ENCODE data around the gene ARCN1.

The ARCN1 gene

GRCh38 chr11:118531597-118532084, 40.6 kb upstream of the ARCN1 start:
- Histone ChIP-seq H3K4me1 (ENCODE audit: control insufficient read depth, insufficient read depth, low read length) (peaks cover 12% of the 10 kb centered on the region), H3K9ac (ENCODE audit: low read depth, low read length) (peak overlapping the region; percentile 71), H3K27me3 (ENCODE audit: control insufficient read depth, insufficient read depth, low read length) (no peaks in the 10 kb centered on the region), H3K4me2 (ENCODE audit: low read length) (peak overlapping the region; percentile 94), H3K4me3 (ENCODE audit: low read length) (peak overlapping the region; percentile 81), H3K9me3 (replicated peaks; ENCODE audit: low read length) (no peaks in the 10 kb centered on the region), H3K36me3 (ENCODE audit: insufficient read depth, low read length) (no peaks in the 10 kb centered on the region)

- no peak overlapping the region for H3K9ac ChIP-seq (ENCODE audit: low read depth, low read length)
- H3K4me1 ChIP-seq (ENCODE audit: control insufficient read depth, insufficient read depth, low read length) = peaks cover 12% of the 10 kb centered on the region
- H3K27me3 ChIP-seq (ENCODE audit: control insufficient read depth, insufficient read depth, low read length) = no peaks in the 10 kb centered on the region
- no peaks in the 10 kb centered on the region for H3K9me3 ChIP-seq (replicated peaks; ENCODE audit: low read length)
- H3K36me3 ChIP-seq (ENCODE audit: insufficient read depth, low read length) = no peaks in the 10 kb centered on the region
- peak overlapping the region; percentile 94 for H3K4me2 ChIP-seq (ENCODE audit: low read length)
- H3K4me3 ChIP-seq (ENCODE audit: low read length) = no peak overlapping the region
Measured at GRCh38 chr11:118532091-118532490, 40.1 kb upstream of the ARCN1 start.

GRCh38 chr11:118532852-118533768, 39.1 kb upstream of the ARCN1 start:
- Histone ChIP-seq H3K9ac (ENCODE audit: low read depth, low read length) (no peak overlapping the region), H3K4me3 (ENCODE audit: low read length) (no peak overlapping the region)

GRCh38 chr11:118533769-118534729, 38.2 kb upstream of the ARCN1 start:
- Histone ChIP-seq H3K4me2 (ENCODE audit: low read length) (no peak overlapping the region), H3K36me3 (ENCODE audit: insufficient read depth, low read length) (no peaks in the 10 kb centered on the region), H3K4me1 (ENCODE audit: control insufficient read depth, insufficient read depth, low read length) (peaks cover 16% of the 10 kb centered on the region), H3K9me3 (replicated peaks; ENCODE audit: low read length) (no peaks in the 10 kb centered on the region), H3K9ac (ENCODE audit: low read depth, low read length) (no peak overlapping the region), H3K27me3 (ENCODE audit: control insufficient read depth, insufficient read depth, low read length) (no peaks in the 10 kb centered on the region), H3K4me3 (ENCODE audit: low read length) (no peak overlapping the region)

More at GRCh38 chr11:118532852-118533768, 39.1 kb upstream of the ARCN1 start:
- H3K27me3 ChIP-seq (ENCODE audit: control insufficient read depth, insufficient read depth, low read length) = no peaks in the 10 kb centered on the region
- peaks cover 12% of the 10 kb centered on the region for H3K4me1 ChIP-seq (ENCODE audit: control insufficient read depth, insufficient read depth, low read length)
- no peaks in the 10 kb centered on the region for H3K36me3 ChIP-seq (ENCODE audit: insufficient read depth, low read length)
- H3K9me3 ChIP-seq (replicated peaks; ENCODE audit: low read length) = no peaks in the 10 kb centered on the region
- H3K4me2 ChIP-seq (ENCODE audit: low read length) = no peak overlapping the region

- no peaks in the 10 kb centered on the region for H3K36me3 ChIP-seq (ENCODE audit: insufficient read depth, low read length)
- H3K4me3 ChIP-seq (ENCODE audit: low read length) = no peak overlapping the region
- H3K27me3 ChIP-seq (ENCODE audit: control insufficient read depth, insufficient read depth, low read length) = no peaks in the 10 kb centered on the region
- H3K4me1 ChIP-seq (ENCODE audit: control insufficient read depth, insufficient read depth, low read length) = peaks cover 6% of the 10 kb centered on the region
- H3K9me3 ChIP-seq (replicated peaks; ENCODE audit: low read length) = no peaks in the 10 kb centered on the region
- H3K9ac ChIP-seq (ENCODE audit: low read depth, low read length) = no peak overlapping the region
- H3K4me2 ChIP-seq (ENCODE audit: low read length) = no peak overlapping the region
Measured at GRCh38 chr11:118535261-118535660, 36.9 kb upstream of the ARCN1 start.

- Histone ChIP-seq H3K9me3 (replicated peaks; ENCODE audit: low read length) (no peaks in the 10 kb centered on the region), H3K9ac (ENCODE audit: low read depth, low read length) (no peak overlapping the region), H3K4me2 (ENCODE audit: low read length) (no peak overlapping the region), H3K27me3 (ENCODE audit: control insufficient read depth, insufficient read depth, low read length) (no peaks in the 10 kb centered on the region), H3K4me1 (ENCODE audit: control insufficient read depth, insufficient read depth, low read length) (peaks cover 4% of the 10 kb centered on the region), H3K36me3 (ENCODE audit: insufficient read depth, low read length) (no peaks in the 10 kb centered on the region), H3K4me3 (ENCODE audit: low read length) (no peak overlapping the region)
Measured at GRCh38 chr11:118536726-118537125, 35.5 kb upstream of the ARCN1 start.

GRCh38 chr11:118537409-118537980, 34.7 kb upstream of the ARCN1 start:
- H3K27me3 ChIP-seq (ENCODE audit: control insufficient read depth, insufficient read depth, low read length) = no peaks in the 10 kb centered on the region
- peaks cover 4% of the 10 kb centered on the region for H3K4me1 ChIP-seq (ENCODE audit: control insufficient read depth, insufficient read depth, low read length)
- no peaks in the 10 kb centered on the region for H3K36me3 ChIP-seq (ENCODE audit: insufficient read depth, low read length)
- no peaks in the 10 kb centered on the region for H3K9me3 ChIP-seq (replicated peaks; ENCODE audit: low read length)
- H3K4me2 ChIP-seq (ENCODE audit: low read length) = no peak overlapping the region
- no peak overlapping the region for H3K9ac ChIP-seq (ENCODE audit: low read depth, low read length)
- no peak overlapping the region for H3K4me3 ChIP-seq (ENCODE audit: low read length)

- Histone ChIP-seq H3K27me3 (ENCODE audit: control insufficient read depth, insufficient read depth, low read length) (no peaks in the 10 kb centered on the region), H3K36me3 (ENCODE audit: insufficient read depth, low read length) (peaks cover 6% of the 10 kb centered on the region), H3K4me3 (ENCODE audit: low read length) (no peak overlapping the region), H3K4me1 (ENCODE audit: control insufficient read depth, insufficient read depth, low read length) (no peaks in the 10 kb centered on the region), H3K9ac (ENCODE audit: low read depth, low read length) (no peak overlapping the region), H3K9me3 (replicated peaks; ENCODE audit: low read length) (no peaks in the 10 kb centered on the region), H3K4me2 (ENCODE audit: low read length) (no peak overlapping the region)
Measured at GRCh38 chr11:118544010-118544646, 28.1 kb upstream of the ARCN1 start.

- H3K4me2 ChIP-seq (ENCODE audit: low read length) = no peak overlapping the region
- H3K27me3 ChIP-seq (ENCODE audit: control insufficient read depth, insufficient read depth, low read length) = no peaks in the 10 kb centered on the region
- H3K4me1 ChIP-seq (ENCODE audit: control insufficient read depth, insufficient read depth, low read length) = no peaks in the 10 kb centered on the region
- peaks cover 6% of the 10 kb centered on the region for H3K36me3 ChIP-seq (ENCODE audit: insufficient read depth, low read length)
- H3K9ac ChIP-seq (ENCODE audit: low read depth, low read length) = no peak overlapping the region
- no peak overlapping the region for H3K4me3 ChIP-seq (ENCODE audit: low read length)
- no peaks in the 10 kb centered on the region for H3K9me3 ChIP-seq (replicated peaks; ENCODE audit: low read length)
Measured at GRCh38 chr11:118544647-118545010, 27.6 kb upstream of the ARCN1 start.

GRCh38 chr11:118545533-118545932, 26.7 kb upstream of the ARCN1 start:
- H3K9me3 ChIP-seq (replicated peaks; ENCODE audit: low read length) = no peaks in the 10 kb centered on the region
- H3K36me3 ChIP-seq (ENCODE audit: insufficient read depth, low read length) = peaks cover 6% of the 10 kb centered on the region
- H3K4me2 ChIP-seq (ENCODE audit: low read length) = no peak overlapping the region
- no peaks in the 10 kb centered on the region for H3K27me3 ChIP-seq (ENCODE audit: control insufficient read depth, insufficient read depth, low read length)
- H3K9ac ChIP-seq (ENCODE audit: low read depth, low read length) = no peak overlapping the region
- no peak overlapping the region for H3K4me3 ChIP-seq (ENCODE audit: low read length)
- H3K4me1 ChIP-seq (ENCODE audit: control insufficient read depth, insufficient read depth, low read length) = no peaks in the 10 kb centered on the region

- Histone ChIP-seq H3K27me3 (ENCODE audit: control insufficient read depth, insufficient read depth, low read length) (no peaks in the 10 kb centered on the region), H3K4me2 (ENCODE audit: low read length) (no peak overlapping the region), H3K9ac (ENCODE audit: low read depth, low read length) (no peak overlapping the region), H3K36me3 (ENCODE audit: insufficient read depth, low read length) (peaks cover 12% of the 10 kb centered on the region), H3K4me3 (ENCODE audit: low read length) (no peak overlapping the region), H3K4me1 (ENCODE audit: control insufficient read depth, insufficient read depth, low read length) (no peaks in the 10 kb centered on the region), H3K9me3 (replicated peaks; ENCODE audit: low read length) (no peaks in the 10 kb centered on the region)
Measured at GRCh38 chr11:118547132-118547531, 25.1 kb upstream of the ARCN1 start.
